GM23338 (cell line): ENCODE results near the gene AP2A2. TPM values are rescaled to one million over a fixed set of nuclear protein-coding genes. Genes with fewer than 3 reads are reported as not detected.
A peak's percentile ranks its signal among the peaks of the same experiment; 100 is the strongest.

Experiments
- ATAC-seq: fragments of 200-7000 bp; cut with Tn5 transposase; 3 replicates; pipeline ENCODE4 v1.9.1; 2020
- DNase-seq: peaks from one replicate; pipeline ENCODE4 v3.0.0-alpha.2; 2015; ENCODE audit warnings: low spot score
- H2AFZ ChIP-seq: fragments of 200-600 bp; sonication (generic); 2 replicates; pipeline ENCODE4 v1.8.0; 2016; ENCODE audit warnings: antibody characterized with exemption, mild to moderate bottlenecking, moderate library complexity
- H3F3A ChIP-seq: fragments of 200-600 bp; sonication (generic); replicated peaks from 2 replicates; pipeline ENCODE4 v1.8.0; 2017; ENCODE audit warnings: antibody characterized with exemption, mixed run types, low read depth
- H3K27ac ChIP-seq: fragments of 200-600 bp; sonication (generic); 2 replicates; pipeline ENCODE4 v1.6.1; 2016; ENCODE audit warnings: low read depth
- H3K27me3 ChIP-seq: fragments of 200-600 bp; sonication (generic); 2 replicates; pipeline ENCODE4 v1.8.0; 2016; ENCODE audit warnings: mild to moderate bottlenecking, mixed run types, moderate library complexity; ENCODE audit not compliant: insufficient read depth
- H3K36me3 ChIP-seq: fragments of 200-600 bp; sonication (generic); 2 replicates; pipeline ENCODE4 v1.8.0; 2016; ENCODE audit warnings: mild to moderate bottlenecking; ENCODE audit not compliant: insufficient read depth
- H3K4me1 ChIP-seq: fragments of 200-600 bp; sonication (generic); 2 replicates; pipeline ENCODE4 v1.8.0; 2016; ENCODE audit warnings: mild to moderate bottlenecking, moderate library complexity; ENCODE audit not compliant: insufficient read depth
- H3K4me2 ChIP-seq: fragments of 200-600 bp; sonication (generic); 2 replicates; pipeline ENCODE4 v1.7.1; 2017; ENCODE audit warnings: mixed run types
- H3K4me3 ChIP-seq: fragments of 200-600 bp; sonication (generic); 2 replicates; pipeline ENCODE4 v1.6.1; 2016; ENCODE audit warnings: mixed run types
- H3K79me2 ChIP-seq: fragments of 200-600 bp; sonication (generic); replicated peaks from 2 replicates; pipeline ENCODE4 v1.8.0; 2017; ENCODE audit warnings: mild to moderate bottlenecking; ENCODE audit not compliant: insufficient read depth
- H3K9me2 ChIP-seq: fragments of 200-600 bp; sonication (generic); 2 replicates; pipeline ENCODE4 v1.8.0; 2017; ENCODE audit not compliant: insufficient read depth
- H4K20me1 ChIP-seq: fragments of 200-600 bp; sonication (generic); replicated peaks from 2 replicates; pipeline ENCODE4 v1.8.0; 2017; ENCODE audit warnings: mild to moderate bottlenecking; ENCODE audit not compliant: insufficient read depth
- H3K27ac Mint-ChIP-seq: 2 replicates; pipeline ENCODE4 v1.8.0; 2020; ENCODE audit warnings: inconsistent platforms, mild to moderate bottlenecking, moderate library complexity, mixed read lengths
- H3K27me3 Mint-ChIP-seq: 3 replicates; pipeline ENCODE4 v1.8.0; 2022; ENCODE audit warnings: low read depth, mild to moderate bottlenecking, moderate library complexity, mixed read lengths, inconsistent platforms; ENCODE audit not compliant: insufficient read depth, poor library complexity
- H3K36me3 Mint-ChIP-seq: 3 replicates; pipeline ENCODE4 v1.8.0; 2021; ENCODE audit warnings: low read depth, mild to moderate bottlenecking, inconsistent platforms, moderate library complexity, mixed read lengths
- H3K4me1 Mint-ChIP-seq: 3 replicates; pipeline ENCODE4 v1.8.0; 2020; ENCODE audit warnings: mild to moderate bottlenecking, inconsistent platforms, mixed read lengths
- H3K4me3 Mint-ChIP-seq: 3 replicates; pipeline ENCODE4 v1.8.0; 2021; ENCODE audit warnings: moderate library complexity, mild to moderate bottlenecking, inconsistent platforms, mixed read lengths
- H3K9me3 Mint-ChIP-seq: 3 replicates; pipeline ENCODE4 v1.8.0; 2020; ENCODE audit warnings: moderate library complexity, mild to moderate bottlenecking, inconsistent platforms, mixed read lengths
- EZH2phosphoT487 ChIP-seq: fragments of 200-600 bp; sonication (generic); IDR thresholded peaks from one replicate; pipeline ENCODE4 v1.8.1; 2018; ENCODE audit warnings: antibody characterized with exemption; ENCODE audit not compliant: unreplicated experiment
- NANOG ChIP-seq: IDR thresholded peaks from 2 replicates; pipeline ENCODE4 v1.6.1; 2016; ENCODE audit warnings: antibody characterized with exemption, borderline replicate concordance
- ZNF114 ChIP-seq: fragments of 250-450 bp; sonication (Bioruptor Pico); IDR thresholded peaks from 2 replicates; pipeline ENCODE4 v1.5.0; 2020; ENCODE audit warnings: mild to moderate bottlenecking, moderate library complexity
- polyA plus RNA-seq: library from polyadenylated mRNA; unstranded; fragments of >200 nt; fragmentation: Nextera tagmentation; extraction: Ambion mirVana; gene quantifications from 2 replicates; pipeline ENCODE4 v1.2.1, GENCODE V29; 2016
- total RNA-seq: library from RNA; depleted of rRNA; stranded (reverse); fragments of >200 nt; shearing (Covaris generic); gene quantifications from 2 replicates; pipeline ENCODE4 v1.2.3, GENCODE V29; 2014
- TF ChIP-seq, protein P1 (sequence below): fragments of 250-450 bp; sonication (Bioruptor Pico); IDR thresholded peaks from 2 replicates; pipeline ENCODE4 v1.5.0; 2020; ENCODE audit warnings: mild to moderate bottlenecking, moderate library complexity
- TF ChIP-seq, protein P2 (sequence below), 2 experiments: fragments of 200-600 bp in 1 of 2; sonication (generic) in 1 of 2; conservative IDR thresholded peaks; 2 replicates each; pipeline versions ENCODE4 v1.5.1 to v1.6.1; 2016 to 2017; ENCODE audit warnings: antibody characterized with exemption in 2 of 2, low read depth in 2 of 2, mild to moderate bottlenecking in 2 of 2, moderate library complexity in 1 of 2

The AP2A2 gene
- total and polyA plus RNA-seq, 2 experiments from 2014 or later: 23.7 to 47.5 TPM

DNA sequence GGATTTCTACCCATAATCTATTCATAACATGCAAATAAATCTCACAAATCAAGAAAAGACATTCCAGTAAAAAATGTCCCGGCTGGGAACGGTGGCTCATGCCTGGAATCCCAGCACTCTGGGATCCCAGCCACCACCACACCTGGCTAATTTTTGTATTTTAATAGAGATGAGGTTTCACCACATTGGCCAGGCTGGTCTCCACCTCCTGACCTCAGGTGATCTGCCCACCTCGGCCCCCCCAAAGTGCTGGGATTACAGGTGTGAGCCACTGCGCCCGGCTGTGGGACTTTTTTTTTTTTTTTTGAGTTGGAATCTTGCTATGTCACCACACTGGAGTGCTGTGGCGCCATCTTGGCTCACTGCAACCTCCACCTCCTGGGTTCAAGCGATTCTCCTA, 19.7 kb upstream of the AP2A2 start (continued):
- TF ChIP-seq, protein P1, sequence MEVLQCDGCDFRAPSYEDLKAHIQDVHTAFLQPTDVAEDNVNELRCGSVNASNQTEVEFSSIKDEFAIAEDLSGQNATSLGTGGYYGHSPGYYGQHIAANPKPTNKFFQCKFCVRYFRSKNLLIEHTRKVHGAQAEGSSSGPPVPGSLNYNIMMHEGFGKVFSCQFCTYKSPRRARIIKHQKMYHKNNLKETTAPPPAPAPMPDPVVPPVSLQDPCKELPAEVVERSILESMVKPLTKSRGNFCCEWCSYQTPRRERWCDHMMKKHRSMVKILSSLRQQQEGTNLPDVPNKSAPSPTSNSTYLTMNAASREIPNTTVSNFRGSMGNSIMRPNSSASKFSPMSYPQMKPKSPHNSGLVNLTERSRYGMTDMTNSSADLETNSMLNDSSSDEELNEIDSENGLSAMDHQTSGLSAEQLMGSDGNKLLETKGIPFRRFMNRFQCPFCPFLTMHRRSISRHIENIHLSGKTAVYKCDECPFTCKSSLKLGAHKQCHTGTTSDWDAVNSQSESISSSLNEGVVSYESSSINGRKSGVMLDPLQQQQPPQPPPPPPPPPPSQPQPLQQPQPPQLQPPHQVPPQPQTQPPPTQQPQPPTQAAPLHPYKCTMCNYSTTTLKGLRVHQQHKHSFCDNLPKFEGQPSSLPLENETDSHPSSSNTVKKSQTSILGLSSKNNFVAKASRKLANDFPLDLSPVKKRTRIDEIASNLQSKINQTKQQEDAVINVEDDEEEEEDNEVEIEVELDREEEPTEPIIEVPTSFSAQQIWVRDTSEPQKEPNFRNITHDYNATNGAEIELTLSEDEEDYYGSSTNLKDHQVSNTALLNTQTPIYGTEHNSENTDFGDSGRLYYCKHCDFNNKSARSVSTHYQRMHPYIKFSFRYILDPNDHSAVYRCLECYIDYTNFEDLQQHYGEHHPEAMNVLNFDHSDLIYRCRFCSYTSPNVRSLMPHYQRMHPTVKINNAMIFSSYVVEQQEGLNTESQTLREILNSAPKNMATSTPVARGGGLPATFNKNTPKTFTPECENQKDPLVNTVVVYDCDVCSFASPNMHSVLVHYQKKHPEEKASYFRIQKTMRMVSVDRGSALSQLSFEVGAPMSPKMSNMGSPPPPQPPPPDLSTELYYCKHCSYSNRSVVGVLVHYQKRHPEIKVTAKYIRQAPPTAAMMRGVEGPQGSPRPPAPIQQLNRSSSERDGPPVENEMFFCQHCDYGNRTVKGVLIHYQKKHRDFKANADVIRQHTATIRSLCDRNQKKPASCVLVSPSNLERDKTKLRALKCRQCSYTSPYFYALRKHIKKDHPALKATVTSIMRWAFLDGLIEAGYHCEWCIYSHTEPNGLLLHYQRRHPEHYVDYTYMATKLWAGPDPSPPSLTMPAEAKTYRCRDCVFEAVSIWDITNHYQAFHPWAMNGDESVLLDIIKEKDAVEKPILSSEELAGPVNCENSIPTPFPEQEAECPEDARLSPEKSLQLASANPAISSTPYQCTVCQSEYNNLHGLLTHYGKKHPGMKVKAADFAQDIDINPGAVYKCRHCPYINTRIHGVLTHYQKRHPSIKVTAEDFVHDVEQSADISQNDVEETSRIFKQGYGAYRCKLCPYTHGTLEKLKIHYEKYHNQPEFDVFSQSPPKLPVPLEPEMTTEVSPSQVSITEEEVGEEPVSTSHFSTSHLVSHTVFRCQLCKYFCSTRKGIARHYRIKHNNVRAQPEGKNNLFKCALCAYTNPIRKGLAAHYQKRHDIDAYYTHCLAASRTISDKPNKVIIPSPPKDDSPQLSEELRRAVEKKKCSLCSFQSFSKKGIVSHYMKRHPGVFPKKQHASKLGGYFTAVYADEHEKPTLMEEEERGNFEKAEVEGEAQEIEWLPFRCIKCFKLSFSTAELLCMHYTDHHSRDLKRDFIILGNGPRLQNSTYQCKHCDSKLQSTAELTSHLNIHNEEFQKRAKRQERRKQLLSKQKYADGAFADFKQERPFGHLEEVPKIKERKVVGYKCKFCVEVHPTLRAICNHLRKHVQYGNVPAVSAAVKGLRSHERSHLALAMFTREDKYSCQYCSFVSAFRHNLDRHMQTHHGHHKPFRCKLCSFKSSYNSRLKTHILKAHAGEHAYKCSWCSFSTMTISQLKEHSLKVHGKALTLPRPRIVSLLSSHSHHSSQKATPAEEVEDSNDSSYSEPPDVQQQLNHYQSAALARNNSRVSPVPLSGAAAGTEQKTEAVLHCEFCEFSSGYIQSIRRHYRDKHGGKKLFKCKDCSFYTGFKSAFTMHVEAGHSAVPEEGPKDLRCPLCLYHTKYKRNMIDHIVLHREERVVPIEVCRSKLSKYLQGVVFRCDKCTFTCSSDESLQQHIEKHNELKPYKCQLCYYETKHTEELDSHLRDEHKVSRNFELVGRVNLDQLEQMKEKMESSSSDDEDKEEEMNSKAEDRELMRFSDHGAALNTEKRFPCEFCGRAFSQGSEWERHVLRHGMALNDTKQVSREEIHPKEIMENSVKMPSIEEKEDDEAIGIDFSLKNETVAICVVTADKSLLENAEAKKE (CRISPR knock-in tag): no peak
- TF ChIP-seq NANOG (no peak), ZNF114 (CRISPR knock-in tag) (no peak)
- TF ChIP-seq, protein P2, sequence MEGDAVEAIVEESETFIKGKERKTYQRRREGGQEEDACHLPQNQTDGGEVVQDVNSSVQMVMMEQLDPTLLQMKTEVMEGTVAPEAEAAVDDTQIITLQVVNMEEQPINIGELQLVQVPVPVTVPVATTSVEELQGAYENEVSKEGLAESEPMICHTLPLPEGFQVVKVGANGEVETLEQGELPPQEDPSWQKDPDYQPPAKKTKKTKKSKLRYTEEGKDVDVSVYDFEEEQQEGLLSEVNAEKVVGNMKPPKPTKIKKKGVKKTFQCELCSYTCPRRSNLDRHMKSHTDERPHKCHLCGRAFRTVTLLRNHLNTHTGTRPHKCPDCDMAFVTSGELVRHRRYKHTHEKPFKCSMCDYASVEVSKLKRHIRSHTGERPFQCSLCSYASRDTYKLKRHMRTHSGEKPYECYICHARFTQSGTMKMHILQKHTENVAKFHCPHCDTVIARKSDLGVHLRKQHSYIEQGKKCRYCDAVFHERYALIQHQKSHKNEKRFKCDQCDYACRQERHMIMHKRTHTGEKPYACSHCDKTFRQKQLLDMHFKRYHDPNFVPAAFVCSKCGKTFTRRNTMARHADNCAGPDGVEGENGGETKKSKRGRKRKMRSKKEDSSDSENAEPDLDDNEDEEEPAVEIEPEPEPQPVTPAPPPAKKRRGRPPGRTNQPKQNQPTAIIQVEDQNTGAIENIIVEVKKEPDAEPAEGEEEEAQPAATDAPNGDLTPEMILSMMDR (conservative IDR thresholded peaks at IDR 0.05; ENCODE audit: low read depth in 2 of 2): no peak

- no peak for DNase-seq
- Mint-ChIP-seq H3K4me3 (0 out of 3 replicates have a peak overlapping the region, but pooled peaks have one; percentile 20), H3K4me1 (peaks cover 18% of the 10 kb centered on the region), H3K27ac (no peak overlapping the region), H3K36me3 (peaks cover 41% of the 10 kb centered on the region), H3K27me3 (peaks cover 8% of the 10 kb centered on the region), H3K9me3 (no peaks in the 10 kb centered on the region)
- Histone ChIP-seq H3K4me3 (no peak overlapping the region), H3K4me2 (no peak overlapping the region), H3K27ac (no peak overlapping the region), H3F3A (peaks cover 15% of the 10 kb centered on the region; the same call in 1 of the 2 replicates), H3K27me3 (no peaks in the 10 kb centered on the region), H3K79me2 (peaks cover 47% of the 10 kb centered on the region), H3K4me1 (peaks cover 14% of the 10 kb centered on the region; the same call in 1 of the 2 replicates), H4K20me1 (peaks cover 9% of the 10 kb centered on the region), H2AFZ (no peak overlapping the region), H3K9me2 (no peaks in the 10 kb centered on the region), H3K36me3 (peaks cover 6% of the 10 kb centered on the region)
- ATAC-seq: no peak
- TF ChIP-seq, protein P1 (CRISPR knock-in tag): no peak
- TF ChIP-seq EZH2phosphoT487: no peak
Observed at GRCh38 chr11:907668-908067, 18.0 kb upstream of the AP2A2 start.
